ENCODE measurements around the gene ACOT9. TPM values are rescaled to one million over a fixed set of nuclear protein-coding genes. Genes with fewer than 3 reads are reported as not detected.
"Not testable (repeated sequence)": the region's sequence is repeated elsewhere in the genome, so short reads cannot be mapped to it uniquely, and the experiment has no call there.

The ACOT9 gene
- total RNA-seq, 1 experiment from 2014 or later = 41.1 TPM

- DNase-seq (ENCODE audit: low spot score) = peak; percentile 46
Observed at GRCh38 chrX:23694606-23695005, 48.5 kb downstream of the ACOT9 start.

GRCh38 chrX:23692166-23692565, 50.9 kb downstream of the ACOT9 start:
- no peak for DNase-seq (ENCODE audit: low spot score)

GRCh38 chrX:23676486-23676885, 66.6 kb downstream of the ACOT9 start:
- not testable (repeated sequence) for DNase-seq (ENCODE audit: low spot score)

GRCh38 chrX:23673108-23673507, 70.0 kb downstream of the ACOT9 start:
- no peak for DNase-seq (ENCODE audit: low spot score)

- DNase-seq (ENCODE audit: low spot score) = no peak
Observed at GRCh38 chrX:23670528-23670927, 72.5 kb downstream of the ACOT9 start.

- DNase-seq (ENCODE audit: low spot score) = no peak
Observed at GRCh38 chrX:23668335-23668734, 74.7 kb downstream of the ACOT9 start.

GRCh38 chrX:23667239-23668177, 75.6 kb downstream of the ACOT9 start, which contains the start of gene PRDX4:
Gene PRDX4 (plus strand): TSS chrX:23667493. CDS start chrX:23667571, 78 bp downstream.
- DNase-seq (ENCODE audit: low spot score) = peak; percentile 81

GRCh38 chrX:23666282-23666681, 76.8 kb downstream of the ACOT9 start:
- no peak for DNase-seq (ENCODE audit: low spot score)

- no peak for DNase-seq (ENCODE audit: low spot score)
Observed at GRCh38 chrX:23664496-23664895, 78.6 kb downstream of the ACOT9 start.

- no peak for DNase-seq (ENCODE audit: low spot score)
Observed at GRCh38 chrX:23662853-23663252, 80.2 kb downstream of the ACOT9 start.

- DNase-seq (ENCODE audit: low spot score) = no peak
Observed at GRCh38 chrX:23662187-23662586, 80.9 kb downstream of the ACOT9 start.

- no peak for DNase-seq (ENCODE audit: low spot score)
Observed at GRCh38 chrX:23661671-23662070, 81.4 kb downstream of the ACOT9 start.

GRCh38 chrX:23660766-23661132, 82.3 kb downstream of the ACOT9 start:
- DNase-seq (ENCODE audit: low spot score) = no peak

GRCh38 chrX:23660083-23660765, 82.9 kb downstream of the ACOT9 start:
- DNase-seq (ENCODE audit: low spot score) = not testable (repeated sequence)

GRCh38 chrX:23659339-23659738, 83.7 kb downstream of the ACOT9 start:
- DNase-seq (ENCODE audit: low spot score) = no peak

- no peak for DNase-seq (ENCODE audit: low spot score)
Observed at GRCh38 chrX:23656684-23657083, 86.4 kb downstream of the ACOT9 start.

GRCh38 chrX:23656091-23656490, 87.0 kb downstream of the ACOT9 start:
- no peak for DNase-seq (ENCODE audit: low spot score)

Other genes starting within 250 kb of the ACOT9 start
- gene PRDX4, start 75.8 kb downstream of the ACOT9 start, total RNA-seq (2014; rRNA removed; shearing (Covaris generic)) = 347 and 388 TPM in 2 replicates
- 44.2 and 46.4 TPM in 2 replicates for gene SAT1, start 39.9 kb upstream of the ACOT9 start, total RNA-seq (2014; rRNA removed; shearing (Covaris generic))
- gene APOO, start 164.7 kb upstream of the ACOT9 start, total RNA-seq (2014; rRNA removed; shearing (Covaris generic)) = 40.5 and 58.9 TPM in 2 replicates
- gene CXorf58, start 164.7 kb upstream of the ACOT9 start, total RNA-seq (2014; rRNA removed; shearing (Covaris generic)) = 0.04 TPM in 1 of 2 replicates, not detected in the other

Measured in H4 (cell line).